Measurements from ENCODE around the gene MMD.
"Not testable (repeated sequence)": the region's sequence is repeated elsewhere in the genome, so short reads cannot be mapped to it uniquely, and the experiment has no call there.

The MMD gene, protein sequence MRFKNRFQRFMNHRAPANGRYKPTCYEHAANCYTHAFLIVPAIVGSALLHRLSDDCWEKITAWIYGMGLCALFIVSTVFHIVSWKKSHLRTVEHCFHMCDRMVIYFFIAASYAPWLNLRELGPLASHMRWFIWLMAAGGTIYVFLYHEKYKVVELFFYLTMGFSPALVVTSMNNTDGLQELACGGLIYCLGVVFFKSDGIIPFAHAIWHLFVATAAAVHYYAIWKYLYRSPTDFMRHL

DNA sequence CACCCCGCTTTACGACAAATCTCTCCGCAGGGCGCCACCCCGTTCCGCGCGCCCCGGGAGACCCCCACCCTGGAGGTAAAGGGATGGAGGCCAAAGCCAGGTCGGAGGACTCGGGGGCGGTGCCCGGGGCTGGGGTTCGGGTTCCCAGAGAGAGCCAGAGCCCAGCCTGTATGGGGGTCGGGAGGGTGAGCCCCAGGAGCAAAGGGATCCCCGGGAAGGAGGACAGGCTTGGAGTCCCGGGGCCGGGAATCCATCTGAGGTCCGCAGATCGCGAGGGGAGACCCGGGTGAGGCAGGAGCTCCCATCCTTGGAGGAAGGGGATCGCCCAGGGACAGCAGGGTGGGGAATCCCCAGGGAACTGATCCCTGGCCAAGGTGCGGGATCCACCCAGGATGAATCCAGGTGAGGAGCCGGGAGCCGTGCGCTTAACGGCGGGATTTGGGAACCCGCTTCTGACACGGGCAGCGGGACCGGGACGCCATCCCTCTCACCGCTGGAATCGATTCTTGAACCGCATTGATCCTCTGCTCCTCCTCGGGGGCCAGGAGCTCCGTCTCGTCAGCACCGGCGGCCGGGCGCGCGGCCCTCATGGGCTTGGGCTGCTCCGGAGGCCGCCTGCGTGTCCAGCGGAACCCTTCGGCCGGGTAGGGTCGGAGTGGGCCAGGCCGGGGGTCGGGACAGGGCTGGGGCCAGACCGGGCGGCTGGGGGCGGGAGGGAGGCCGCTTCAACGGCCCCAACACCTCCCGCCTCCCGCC is at the start of gene MMD:
Gene MMD (minus strand): TSS at position 657 of the 756 bp plus-strand sequence. CDS start 140 bp downstream, at position 517.
- no peak for DNase-seq (ENCODE audit: low spot score)

DNA sequence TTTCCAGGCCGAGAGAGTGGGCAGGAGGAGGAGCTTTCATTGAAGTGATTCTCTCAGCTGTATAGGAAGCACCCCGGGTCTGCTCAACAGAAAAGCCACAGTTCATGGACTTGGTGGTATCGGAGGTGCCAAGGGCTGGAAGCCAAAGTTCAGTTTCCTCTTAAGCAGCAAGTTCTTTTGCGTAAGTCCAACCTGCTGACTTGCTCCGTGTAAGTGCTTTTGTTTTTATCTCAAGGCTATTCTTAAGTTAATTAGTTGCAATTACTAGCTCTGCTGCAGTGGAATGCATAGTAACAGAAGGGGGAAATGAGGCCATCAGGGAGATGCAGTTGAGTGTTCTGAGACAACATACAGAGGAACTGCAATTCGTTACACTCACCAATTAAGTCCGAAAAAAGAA is 45.0 kb upstream of the MMD start:
- DNase-seq (ENCODE audit: low spot score), result no peak

DNA sequence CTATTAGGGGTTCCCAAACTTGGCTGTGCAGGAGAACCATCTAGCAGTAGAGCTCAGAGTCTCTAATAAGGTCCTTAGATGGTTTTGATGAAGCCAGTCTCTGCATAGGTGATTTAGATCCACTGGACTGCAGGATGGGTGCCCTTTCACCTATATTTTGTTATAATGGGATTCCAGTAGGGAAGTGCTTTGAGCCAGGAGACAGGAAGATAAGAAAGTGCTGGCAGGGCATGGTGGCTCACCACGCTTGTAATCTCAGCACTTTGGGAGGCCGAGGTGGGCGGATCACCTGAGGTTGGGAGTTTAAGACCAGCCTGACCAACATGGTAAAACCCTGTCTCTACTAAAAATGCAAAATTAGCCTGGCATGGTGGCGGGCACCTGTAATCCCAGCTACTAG is 44.1 kb upstream of the MMD start:
- DNase-seq (ENCODE audit: low spot score), result not testable (repeated sequence)

DNA sequence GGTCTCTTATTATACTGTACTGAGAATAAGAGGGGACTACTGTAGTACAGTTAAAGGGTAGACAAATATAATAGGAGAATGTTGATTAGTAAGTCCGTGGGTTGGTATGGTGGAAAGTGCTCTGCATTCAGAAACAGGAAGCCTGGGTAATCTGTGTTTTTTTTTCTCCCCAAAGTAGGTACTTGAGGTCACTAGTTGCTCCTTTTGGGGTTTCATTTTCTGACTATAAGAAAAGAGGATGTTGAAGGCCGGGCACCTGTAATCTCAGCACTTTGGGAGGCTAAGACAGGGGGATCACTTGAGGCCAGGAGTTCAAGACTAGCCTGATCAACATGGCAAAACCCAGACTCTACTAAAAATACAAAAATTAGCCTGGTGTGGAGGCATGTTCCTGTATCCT is 42.0 kb upstream of the MMD start:
- no peak for DNase-seq (ENCODE audit: low spot score)

DNA sequence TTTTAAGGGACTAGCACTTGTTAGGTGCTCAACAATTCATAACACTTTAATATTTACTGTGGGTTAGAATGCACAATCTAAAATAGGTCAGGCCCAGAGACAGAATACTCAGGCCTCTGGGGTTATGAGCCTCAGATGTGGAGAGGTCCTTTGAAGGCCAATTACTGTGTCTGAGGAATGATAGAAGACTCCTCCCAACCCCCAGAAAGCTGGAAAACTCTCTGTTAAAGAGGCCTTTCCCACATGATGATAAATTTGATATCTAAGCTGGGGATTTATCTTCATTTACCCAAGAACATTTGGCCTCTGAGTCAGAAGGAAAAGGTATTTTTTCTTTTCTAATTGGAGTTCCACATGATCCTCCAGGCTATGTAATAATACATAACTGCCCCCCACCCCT is 41.1 kb upstream of the MMD start:
- no peak for DNase-seq (ENCODE audit: low spot score)

DNA sequence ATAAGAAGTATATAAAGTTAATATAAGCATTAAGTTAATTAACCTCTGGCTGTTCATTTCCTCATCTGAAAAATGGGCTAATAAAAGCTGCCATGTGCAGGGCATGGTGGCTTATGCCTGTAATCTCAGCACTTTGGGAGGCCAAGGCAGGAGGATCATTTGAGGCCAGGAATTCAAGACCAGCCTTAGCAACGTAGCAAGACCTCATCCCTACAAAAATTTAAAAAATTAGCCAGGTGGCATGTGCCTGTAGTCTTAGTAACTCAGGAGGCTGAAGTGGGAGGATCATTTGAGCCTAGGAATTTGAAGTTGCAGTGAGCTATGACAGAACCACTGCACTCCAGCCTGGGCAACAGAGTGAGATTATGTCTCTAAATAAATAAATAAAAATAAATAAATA is 40.6 kb upstream of the MMD start:
- no peak for DNase-seq (ENCODE audit: low spot score)

DNA sequence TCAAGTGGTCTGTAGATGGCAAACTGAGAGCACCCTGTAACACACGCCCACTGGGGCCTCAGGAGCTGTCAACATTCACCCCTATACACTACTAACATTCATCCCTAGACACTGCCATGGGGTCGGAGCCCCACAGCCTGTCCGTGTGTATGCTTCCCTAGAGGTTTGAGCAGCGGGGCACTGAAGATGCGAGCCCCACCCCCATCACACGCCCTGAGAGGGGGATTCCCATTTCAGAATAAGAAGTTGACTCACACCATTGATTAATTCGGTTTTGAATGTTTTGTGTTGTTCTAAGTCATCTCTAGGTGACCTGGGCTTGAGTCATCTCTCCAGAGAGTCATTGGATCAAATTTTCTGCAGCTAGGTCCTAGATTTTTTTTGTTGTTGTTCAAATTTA is 37.3 kb upstream of the MMD start:
- no peak for DNase-seq (ENCODE audit: low spot score)

DNA sequence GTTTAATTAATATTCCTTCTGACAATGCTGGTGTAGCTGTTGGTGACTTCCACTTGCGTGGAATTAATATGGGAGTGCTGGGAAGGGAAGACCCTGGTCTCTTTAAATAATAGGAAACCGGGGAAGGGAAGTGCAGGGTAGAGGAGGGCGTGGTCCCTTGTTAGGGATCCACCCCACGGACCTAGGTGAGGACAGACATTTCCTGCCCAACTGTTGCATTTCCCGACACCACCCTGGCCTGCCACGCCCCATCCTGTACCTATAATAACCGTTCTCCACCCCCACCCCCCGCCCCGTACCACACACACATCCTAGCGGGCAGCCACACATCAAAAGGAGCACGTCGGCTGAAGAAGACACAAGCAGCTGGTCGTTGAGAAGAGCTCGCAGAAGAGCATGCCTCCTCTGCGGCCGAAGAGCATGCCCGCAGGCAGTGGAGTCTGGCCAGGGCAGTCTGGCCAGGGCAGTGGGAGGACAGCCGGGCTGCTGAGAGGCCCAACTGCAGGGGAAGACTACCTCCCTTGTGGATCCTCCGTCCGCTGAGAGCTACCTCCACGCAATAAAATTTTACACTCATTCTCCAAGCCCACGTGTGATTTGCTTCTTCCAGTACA is 36.8 kb upstream of the MMD start:
- DNase-seq (ENCODE audit: low spot score), result no peak

DNA sequence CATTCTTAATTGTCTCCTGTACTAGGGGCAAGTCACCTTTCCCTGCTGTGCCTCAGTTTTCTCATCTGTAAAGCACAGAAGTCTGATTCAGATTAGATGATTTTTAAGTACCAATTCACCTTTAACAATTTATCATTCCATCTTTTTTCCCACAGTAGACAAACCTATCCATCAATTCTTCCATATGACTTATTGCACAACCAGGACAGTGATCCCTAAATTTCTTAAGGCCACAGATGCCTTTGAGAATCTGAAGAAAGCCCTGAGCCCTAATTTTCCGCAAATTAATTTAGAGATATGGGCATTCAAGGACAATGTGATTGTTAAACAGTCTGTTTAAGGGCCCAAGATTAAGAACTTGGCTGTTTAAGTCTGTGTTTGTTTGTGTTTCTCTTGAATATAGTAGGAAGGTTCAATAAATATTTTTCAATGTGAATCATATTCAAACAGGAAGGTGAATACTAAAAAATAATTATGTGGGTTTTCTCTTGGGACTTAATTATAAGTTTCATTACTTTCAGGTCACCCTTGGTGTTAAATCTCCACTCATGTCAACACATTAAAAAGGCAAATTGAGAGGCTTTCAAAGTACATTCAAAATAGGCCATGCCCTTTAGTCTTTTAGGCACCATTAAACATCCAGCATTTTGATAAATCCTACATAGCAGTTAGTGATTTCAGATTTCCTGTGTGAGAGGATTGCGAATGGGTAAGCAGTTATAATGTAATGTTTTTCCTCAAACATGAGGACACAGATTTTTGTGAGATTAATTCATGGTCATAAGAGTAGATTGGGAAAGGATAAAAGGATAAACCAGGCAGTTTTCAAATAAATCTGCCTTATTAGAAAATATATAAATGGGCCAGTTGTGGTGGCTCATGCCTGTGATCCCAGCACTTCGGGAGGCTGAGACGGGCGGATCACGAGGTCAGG is 34.9 kb upstream of the MMD start:
- DNase-seq (ENCODE audit: low spot score), result no peak

DNA sequence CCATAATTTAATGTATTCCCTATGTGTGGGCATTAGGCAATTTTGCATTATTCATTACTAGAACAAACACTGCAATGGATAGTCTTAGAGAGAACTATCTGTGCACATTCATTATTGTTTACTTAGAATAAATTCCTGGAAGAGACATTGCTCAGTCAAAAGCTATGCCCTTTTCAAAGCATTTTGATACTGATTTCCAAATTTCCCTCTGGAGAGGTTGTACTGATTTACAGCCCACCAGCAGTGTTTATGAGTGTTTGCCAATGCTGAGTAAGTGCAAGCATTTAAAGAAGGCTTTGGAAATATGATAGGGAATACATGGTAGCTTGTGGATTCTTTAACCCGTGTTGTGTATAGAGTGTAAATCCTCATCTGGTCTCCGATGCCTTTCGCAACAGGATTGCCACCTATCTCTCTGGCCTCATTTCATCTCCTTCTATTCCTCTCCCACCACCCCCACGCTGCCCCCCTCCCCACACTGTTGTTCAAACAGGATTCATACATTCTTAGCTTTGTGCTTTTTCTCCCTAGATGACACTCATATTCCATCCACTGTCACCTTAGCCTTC is 33.4 kb upstream of the MMD start:
- DNase-seq (ENCODE audit: low spot score), result no peak

DNA sequence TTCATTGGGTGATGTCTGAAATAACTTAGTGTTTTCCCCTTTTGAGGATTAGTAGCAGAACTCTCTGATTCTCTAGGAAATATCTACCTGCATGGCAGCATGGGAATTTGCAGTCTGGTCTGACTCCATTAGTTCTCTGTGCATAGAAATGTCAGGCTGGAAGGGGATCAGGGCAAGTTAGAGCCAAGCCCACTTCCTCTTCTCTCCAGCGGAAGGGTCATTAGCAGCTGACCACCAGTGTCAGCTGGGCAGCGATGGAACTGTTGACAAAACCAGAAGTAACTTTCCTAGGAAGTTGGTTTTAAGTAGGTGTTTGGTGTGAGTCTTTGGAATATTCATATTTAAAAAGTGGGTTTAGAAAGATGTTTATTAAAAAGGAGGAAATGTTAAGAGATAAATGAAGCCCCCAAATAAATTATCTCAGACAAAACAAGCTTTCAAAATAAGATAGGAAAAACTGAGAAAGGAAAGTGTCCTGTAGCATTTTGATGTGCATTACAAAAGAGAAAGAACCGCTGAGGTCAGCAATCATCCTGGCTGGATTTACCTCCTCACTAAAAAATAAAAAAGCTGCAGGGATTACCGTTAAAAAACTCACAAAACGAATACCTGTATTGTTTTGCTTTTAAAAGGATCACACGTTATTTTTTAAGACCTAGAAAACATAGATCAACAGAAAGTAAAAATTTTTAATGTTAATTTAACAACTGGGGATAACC is 32.4 kb upstream of the MMD start:
- no peak for DNase-seq (ENCODE audit: low spot score)

DNA sequence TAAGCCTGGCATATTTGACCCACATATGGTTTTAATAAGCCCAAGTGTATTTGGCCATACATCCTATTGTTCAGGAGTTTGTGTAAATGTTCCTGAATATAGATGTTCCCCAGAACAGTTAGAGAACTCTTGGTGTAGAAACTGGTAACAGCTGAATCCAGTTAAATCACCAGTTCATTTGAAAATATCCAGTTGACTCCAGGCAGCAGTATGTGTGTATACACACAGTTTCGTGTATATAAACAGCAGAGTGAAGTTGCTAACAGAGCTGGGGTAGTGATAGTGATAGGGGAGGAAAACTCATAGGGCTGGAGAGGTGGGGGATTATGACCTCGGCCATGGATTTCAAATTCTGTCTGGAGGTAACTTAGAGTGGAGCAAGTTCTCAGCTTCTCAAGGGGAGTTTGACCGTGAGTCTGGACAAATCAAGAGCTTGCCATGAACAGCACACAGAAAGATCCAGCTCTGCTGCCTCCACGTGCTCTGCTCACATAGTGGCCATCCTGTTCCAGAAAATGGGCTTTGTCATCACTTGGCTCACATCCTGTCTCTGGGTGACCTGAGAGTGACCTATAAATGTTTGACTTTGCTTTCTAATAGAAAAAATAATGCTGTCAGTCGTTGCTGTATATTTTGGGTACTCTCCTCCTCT is 30.6 kb upstream of the MMD start:
- DNase-seq (ENCODE audit: low spot score), result peak; percentile 50

DNA sequence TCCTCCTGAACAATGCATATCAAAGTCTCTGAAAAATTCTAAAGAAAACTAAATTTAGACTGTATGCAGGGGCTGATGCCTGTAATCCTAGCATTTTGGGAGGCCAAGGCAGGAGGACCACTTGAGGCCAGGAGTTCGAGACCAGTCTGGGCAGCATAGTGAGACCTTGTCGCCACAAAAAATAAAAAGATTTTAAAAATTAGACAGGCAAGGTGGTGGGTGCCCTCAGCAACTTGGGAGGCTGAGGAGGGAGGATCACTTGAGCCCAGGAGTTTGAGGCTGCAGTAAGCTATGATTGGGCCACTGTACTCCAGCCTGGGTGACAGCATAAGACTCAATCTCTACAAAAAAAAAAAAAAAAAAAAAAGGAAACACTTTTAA is 30.1 kb upstream of the MMD start:
- DNase-seq (ENCODE audit: low spot score), result no peak

DNA sequence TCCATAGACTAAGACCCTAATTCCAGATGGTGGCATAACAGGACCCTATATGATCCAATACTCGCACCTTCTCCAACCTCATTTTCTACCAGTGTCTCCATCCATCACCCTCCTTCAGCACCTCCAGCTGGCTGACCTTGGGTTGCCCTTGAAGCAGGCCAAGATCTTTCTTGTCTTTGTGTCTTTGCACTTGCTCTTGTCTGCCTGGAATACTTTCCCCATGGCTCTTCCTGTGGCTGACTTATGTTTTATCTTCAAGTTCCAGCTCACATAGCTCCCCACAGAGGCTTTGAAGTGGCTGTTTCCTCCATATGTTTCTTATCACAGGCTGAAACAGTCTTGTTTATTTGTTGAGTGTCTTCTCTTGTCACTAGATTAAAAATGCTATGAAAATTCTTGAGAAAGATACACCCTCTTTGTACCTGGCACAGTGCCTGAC is 29.6 kb upstream of the MMD start:
- peak; percentile 87 for DNase-seq (ENCODE audit: low spot score)

DNA sequence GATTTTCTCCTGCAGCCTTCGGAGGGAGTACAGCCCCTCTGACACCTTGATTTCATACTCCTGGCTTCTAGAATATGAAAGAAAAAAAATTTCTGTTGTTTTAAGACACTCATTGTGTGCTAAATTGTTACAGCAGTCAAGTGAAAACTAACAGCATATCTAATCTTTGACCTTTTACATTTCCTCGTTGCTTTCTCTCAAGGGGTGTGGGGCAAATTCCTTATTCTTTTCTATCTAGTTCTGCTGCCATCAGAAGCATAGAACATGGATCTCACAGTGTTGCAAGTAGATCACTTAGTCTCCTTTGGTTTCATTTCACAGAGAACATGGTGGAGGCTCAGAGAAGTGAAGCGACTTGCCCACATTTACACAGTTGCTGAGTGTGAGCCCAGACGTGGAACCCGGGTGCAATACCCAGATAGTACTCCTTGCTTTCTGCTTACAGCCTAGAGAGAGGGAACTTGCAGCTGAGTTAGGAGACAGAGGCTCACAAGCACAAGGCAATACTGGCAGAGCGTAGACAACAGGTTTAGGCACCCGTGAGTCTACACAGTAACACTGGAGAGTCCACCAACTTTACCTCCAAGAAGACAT is 28.7 kb upstream of the MMD start:
- DNase-seq (ENCODE audit: low spot score), result peak; percentile 65

DNA sequence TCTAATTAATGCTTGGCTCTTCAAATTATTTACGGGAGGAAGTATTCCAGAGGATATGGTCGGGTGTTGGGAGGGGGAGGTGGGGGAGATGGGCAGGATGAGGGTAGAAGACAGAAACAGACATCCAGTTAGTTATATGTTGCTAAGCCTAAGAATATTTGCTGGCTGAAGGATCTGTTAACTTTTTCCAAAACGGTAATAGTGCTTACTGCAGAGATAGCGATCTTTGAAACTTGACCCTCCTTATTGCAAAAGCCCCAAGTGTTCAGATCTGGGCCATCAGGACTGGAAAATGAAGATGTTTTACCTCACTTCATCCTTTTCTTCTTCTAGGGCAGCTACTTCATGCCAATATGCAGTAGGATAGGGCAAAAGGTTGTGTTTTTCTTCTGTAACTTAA is 27.0 kb upstream of the MMD start:
- no peak for DNase-seq (ENCODE audit: low spot score)

DNA sequence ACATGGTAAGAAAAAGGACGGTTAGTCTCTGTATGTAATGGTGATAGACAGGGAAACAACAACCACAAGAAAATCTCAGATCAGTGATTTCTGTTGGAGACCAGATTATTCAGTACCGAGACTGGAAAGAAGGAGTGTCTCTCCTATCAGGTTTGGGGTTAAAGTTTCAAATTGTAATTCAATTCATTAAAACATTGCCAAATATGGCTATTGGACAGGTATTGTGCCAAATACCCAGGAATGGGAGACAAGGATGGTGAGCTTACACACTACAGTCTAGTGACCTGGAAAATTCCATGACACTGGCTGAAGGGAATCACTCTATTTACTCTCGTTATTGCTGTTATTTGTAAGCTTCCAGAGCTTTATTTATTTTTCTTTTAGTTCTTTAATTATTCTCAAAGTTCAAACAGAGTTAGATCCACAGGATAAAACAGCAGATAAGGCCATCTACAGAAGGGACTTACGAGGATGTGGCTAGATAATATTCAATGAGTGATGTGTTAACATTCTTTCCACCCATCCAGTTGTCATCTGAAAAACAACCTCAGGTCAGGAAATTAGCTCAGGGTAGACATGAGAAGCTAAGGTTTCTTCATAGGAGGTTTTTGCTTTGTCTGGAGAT is 25.1 kb upstream of the MMD start:
- DNase-seq (ENCODE audit: low spot score), result no peak

DNA sequence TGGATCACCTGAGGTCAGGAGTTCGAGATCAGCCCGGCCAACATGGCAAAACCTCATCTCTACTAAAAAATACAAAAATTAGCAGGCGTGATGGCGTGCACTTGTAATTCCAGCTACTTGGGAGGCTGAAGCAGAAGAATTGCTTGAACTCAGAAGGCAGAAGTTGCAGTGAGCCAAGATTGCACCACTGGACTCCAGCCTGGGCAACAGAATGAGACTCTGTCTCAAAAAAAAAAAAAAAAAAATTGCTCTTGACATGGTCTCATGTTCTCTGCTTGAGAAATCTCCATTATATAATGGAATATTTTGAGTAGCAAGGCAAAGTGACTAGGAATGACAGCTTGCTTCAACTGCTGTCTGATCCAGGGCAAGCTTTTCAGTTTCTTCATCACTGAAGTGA is 24.4 kb upstream of the MMD start:
- DNase-seq (ENCODE audit: low spot score), result not testable (repeated sequence)

DNA sequence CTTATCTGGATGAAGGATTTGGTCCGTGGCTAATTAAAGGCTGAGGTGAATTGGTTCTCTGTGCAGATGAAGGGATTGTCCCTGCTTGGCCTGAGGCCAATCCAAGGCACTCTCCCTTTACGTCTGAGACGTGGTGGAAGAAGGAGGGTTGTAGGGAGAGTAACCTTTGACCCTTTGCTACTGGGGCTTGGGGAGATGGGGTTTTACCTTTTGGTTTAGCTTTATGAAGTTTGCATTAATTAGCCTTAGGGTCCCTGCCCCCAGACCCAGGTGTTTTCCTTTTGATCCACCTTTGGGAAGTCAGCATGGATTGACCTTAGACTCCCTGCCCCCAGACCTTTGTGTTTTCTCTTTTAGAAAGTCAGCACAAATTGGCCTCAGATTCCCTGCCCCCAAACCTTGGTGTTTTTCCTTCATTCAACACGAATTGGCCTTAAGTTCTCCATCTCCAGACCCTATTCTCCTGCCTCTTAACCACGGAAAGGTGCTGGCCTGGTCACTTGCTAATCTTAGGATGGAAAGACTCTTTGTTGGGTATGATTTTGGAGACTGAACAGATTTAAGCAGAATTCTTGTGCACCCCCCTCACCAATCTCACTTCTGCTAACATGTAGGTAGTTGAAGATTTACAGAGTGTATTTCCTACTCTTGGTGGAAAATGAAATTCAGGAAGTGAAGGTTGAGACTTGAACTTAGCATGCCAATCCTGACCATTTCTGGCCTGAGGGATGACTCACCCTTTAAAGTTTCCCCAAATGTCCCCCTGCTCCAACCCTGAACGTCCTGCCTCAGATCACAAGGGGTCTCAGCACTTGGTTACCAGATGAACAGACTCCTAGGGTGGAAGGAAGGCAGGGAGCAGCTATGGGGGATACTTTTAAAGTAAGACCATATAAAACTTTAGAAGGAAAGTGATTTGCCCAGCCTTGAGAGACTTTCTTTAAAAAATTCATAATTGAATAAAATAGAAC is 23.1 kb upstream of the MMD start:
- DNase-seq (ENCODE audit: low spot score), result no peak
